ENCODE data around the gene H3-3A.

GRCh38 chr1:226029093-226029496 lies 33.4 kb upstream of the H3-3A start:
- no peak for TF ChIP-seq POLR2A (IDR thresholded peaks at IDR 0.05)
- TF ChIP-seq, protein P1, sequence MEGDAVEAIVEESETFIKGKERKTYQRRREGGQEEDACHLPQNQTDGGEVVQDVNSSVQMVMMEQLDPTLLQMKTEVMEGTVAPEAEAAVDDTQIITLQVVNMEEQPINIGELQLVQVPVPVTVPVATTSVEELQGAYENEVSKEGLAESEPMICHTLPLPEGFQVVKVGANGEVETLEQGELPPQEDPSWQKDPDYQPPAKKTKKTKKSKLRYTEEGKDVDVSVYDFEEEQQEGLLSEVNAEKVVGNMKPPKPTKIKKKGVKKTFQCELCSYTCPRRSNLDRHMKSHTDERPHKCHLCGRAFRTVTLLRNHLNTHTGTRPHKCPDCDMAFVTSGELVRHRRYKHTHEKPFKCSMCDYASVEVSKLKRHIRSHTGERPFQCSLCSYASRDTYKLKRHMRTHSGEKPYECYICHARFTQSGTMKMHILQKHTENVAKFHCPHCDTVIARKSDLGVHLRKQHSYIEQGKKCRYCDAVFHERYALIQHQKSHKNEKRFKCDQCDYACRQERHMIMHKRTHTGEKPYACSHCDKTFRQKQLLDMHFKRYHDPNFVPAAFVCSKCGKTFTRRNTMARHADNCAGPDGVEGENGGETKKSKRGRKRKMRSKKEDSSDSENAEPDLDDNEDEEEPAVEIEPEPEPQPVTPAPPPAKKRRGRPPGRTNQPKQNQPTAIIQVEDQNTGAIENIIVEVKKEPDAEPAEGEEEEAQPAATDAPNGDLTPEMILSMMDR (IDR thresholded peaks at IDR 0.05) = no peak
